GM21360 (cell line): Measurements from ENCODE around the gene PPP1R14D.
A peak's percentile ranks its signal among the peaks of the same experiment; 100 is the strongest.

Source experiments
- ATAC-seq: cut with Tn5 transposase; IDR thresholded peaks from one replicate; pipeline ENCODE4 v1.9.1; 2021; ENCODE audit warnings: mild to moderate bottlenecking, moderate library complexity; ENCODE audit not compliant: unreplicated experiment

PPP1R14D gene

DNA sequence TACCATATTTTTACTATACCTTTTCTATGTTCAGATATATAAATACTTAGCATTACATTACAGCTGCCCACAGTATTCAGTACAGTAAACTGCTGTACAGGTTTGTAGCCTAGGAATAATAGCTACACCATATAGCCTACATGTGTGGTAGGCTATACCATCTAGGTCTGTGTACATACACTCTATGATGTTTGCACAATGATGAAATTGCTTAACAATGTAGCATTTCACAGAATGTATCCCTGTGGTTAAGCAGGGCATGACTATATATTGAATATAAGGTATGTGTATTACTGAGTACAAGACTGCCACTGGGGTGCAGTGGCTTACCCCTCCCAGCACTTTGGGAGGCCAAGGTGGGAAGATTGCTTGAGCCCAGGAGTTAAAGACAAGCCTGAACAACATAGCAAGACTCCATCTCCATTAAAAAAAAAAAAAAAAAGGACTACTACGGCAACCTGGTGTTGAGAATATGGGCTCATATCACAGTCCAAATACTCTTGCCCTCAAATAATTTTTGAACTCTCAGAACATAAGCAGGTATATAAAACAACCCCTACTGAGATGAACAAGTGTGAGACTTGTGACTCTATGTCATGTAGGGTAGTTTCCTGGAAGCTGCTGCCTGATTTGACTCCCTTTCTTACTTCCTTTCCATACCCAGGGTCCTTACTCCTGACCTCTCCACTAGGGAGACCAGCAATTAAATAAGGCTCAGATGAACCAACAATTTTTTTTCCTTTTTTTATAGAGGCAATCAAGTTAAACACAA, 4.8 kb downstream of the PPP1R14D start:
- ATAC-seq = no peak

DNA sequence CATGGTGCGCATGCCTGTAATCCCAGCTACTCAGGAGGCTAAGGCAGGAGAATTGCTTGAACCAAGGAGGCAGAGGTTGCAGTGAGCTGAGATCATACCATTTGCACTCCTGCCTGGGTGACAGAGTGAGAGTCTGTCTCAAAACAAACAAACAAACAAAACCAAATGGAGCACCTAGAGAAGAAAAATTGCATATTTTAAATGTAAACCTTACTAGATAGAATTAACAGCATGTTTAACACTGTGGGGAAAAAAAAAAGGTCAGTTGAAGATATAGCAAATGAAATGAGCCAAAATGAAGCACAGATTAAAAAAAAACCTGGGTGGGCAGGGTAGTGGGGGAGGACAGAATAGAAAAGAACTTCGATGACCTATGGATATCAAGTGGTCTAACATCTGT, 7.3 kb downstream of the PPP1R14D start:
- no peak for ATAC-seq

DNA sequence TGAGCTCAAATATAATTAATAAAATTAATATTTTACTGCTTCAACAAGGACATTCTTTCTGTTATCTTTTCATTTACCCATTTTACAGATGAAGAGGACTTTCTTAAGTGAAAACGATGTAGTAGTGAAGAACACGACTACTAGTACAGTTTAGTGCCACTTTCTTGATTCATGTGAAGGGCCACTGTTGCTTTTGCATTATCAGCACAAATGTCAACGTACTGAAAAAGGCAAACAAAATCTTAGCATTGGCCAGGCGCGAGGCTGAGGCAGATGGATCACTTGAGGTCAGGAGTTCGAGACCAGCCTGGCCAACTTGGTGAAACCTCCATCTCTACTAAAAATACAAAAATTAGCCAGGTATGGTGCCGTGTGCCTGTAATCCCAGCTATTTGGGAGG, 9.5 kb downstream of the PPP1R14D start:
- ATAC-seq = no peak

DNA sequence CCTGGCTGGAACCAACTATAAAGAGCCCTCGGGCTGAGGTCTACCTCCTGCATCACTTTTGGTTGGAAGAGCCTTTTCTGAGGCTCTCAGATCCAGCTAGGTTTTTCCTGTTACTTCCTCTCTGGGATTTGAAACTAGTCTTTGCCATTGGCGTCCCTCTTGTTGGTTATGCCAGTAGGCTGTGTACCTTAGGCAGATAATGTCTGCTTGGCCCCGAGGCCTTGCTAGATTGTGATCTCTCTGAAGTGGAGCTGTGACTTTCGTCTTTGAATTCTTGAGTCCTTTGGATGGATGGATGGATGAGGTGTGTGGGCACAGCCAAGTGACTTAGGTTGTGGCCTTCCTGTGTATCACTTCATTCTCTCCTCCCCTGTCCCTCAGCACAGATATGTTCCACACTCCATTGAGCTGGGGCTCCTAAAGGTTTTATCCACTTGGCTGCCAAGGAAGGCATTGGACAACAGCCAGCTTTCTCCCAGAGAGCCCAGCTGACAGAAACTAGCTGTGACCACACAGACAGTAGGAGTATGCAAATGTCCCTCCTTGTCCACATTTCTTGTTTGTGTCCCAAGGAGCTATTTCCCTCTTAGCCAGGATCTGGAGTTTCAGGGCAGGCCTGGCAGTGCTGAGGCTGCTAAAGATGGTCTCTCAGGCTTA, 13.3 kb downstream of the PPP1R14D start:
- no peak for ATAC-seq

DNA sequence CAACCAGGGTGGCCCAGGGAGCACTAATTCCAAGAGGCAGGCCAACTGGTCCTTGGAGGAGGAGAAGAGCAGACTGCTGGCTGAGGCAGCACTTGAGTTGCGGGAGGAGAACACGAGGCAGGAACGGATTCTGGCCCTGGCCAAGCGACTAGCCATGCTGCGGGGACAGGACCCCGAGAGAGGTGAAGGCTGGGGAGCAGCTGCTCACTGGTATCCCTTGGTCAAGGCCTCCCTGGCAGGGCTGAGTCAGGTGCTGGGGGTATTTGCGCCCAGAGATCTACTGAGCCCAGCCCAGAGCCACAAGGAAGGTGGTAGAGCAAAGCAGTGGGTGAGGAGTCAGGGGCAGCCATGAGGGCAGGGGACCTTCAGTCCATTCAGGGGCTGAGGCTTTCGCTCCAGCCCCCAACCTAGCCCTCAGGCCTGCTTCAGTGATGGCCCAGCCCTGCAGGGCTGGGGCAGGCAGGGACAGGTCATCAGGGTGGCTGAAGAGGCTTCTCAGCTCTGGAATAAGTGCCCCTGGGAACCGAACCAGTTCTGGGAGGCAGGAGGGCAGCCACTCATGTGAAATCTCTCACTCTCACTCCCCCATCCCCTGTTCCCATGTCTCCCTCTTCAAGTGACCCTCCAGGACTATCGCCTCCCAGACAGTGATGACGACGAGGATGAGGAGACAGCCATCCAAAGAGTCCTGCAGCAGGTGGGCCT, 15.6 kb downstream of the PPP1R14D start:
- no peak for ATAC-seq

DNA sequence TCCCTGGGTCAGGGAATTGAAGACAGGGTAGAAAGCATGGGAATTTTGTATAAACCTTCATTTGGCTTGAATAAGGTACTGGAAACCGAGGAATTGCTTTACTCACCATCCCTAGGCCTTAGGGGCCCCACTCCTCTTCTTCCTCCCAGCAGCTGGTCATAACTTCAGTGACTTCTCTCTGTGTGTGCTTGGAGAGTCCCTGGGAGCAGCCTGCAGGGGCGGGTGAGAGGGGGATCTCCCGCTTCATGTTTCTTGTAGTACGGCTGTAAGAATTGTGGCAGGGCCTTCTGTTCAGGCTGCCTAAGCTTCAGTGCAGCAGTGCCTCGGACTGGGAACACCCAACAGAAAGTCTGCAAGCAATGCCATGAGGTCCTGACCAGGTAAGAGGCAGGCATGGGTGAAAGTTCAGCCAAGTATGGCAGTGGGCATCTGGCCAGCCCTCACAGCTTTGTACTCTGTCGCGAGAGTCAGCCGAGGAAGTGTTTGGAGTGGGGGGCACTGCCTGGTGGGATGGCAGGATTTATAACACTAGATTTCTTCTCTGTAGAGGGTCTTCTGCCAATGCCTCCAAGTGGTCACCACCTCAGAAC, 19.6 kb downstream of the PPP1R14D start:
- ATAC-seq = no peak

DNA sequence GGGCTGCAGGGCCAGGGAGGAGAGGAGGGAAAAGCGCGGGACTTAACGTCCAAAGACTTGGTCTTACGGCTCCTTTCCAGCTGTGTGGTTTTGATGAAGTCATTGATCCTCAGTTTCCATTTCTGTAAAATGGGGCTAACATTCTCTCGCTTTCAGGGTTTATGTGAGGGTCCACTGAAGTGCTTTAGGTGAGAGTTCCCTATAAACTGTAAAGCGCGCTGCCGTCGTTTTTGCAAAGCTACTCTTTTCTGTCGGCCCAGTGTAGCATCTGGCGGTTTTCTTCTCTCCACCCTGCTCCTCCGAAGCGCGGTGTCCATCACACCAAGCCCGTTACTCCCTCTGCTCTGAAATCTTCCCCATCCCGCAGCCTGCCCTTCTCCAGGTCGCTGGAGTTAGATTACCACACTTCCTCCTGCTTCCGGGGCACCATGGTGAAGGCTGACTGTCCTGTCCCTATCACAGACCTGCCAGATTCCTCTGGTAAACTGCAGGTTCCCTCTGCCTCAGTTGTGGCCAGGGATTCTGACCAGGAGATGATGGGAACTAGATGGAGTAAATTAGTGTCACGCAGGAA, 20.5 kb downstream of the PPP1R14D start:
- no peak for ATAC-seq

DNA sequence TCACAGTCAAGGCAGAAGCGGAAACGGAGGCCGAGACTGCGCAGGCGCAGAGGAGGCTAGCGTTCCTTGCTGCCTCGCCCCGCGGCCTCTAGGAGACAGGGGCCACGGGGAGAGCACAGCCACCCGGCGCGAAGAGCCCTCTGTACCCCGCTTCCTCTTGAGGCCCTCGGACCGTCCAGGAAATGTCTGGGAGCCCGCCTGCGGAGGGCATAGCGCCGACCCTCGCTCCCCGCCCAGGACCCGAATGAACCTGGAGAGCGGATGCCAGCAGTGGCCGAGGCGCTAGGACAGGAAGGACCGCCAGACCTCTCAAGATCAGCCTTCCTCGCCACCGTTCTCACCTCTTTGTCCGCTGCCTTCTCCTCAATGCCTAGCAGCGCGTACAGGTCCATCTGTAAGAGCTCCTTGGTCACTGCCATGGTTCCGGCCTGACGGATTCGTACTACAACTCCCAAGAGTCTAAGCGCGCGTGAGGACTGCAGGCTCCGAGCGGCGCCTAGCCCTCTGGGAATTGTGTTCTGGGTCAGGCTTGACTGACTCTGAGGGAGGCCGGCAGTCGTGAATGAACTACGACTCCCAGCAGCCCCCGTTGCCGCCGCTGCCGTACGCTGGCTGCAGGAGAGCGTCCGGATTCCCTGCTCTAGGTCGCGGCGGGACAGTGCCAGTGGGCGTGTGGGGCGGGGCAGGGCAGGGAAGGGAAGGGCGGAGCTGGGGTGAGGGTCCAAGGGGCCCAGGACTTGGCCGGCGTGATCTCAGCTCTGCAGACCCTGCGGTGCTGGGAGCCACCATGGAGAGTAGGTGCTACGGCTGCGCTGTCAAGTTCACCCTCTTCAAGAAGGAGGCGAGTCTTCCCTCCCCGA, 21.2 kb downstream of the PPP1R14D start, which contains the start of the genes DNAJC17 and ZFYVE19:
Gene DNAJC17, minus strand, starts transcription at position 446 of the 860 bp plus-strand sequence. Its CDS starts 27 bp downstream, at position 419.
Gene ZFYVE19, plus strand, starts transcription at position 62 of the 860 bp plus-strand sequence. Its CDS starts 501 bp downstream, at position 563.
- ATAC-seq = peak; percentile 81

DNA sequence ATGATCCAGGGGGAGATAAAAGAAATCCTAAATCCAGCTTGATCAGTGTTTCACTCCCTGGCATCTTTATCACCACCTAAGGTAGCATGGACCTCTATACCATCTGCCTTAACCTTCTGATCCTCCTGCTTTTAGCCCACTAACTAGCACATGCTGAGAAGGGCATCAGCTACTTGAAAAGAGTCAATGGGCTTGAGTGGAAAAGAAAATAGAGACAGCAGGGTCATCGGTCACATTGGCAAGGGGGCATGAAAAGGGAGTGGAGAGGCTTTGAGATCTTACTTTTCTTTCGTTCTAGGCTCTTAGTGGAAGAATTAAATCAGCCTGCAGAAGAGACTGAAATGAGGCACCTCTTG, 21.9 kb downstream of the PPP1R14D start:
- no peak for ATAC-seq

DNA sequence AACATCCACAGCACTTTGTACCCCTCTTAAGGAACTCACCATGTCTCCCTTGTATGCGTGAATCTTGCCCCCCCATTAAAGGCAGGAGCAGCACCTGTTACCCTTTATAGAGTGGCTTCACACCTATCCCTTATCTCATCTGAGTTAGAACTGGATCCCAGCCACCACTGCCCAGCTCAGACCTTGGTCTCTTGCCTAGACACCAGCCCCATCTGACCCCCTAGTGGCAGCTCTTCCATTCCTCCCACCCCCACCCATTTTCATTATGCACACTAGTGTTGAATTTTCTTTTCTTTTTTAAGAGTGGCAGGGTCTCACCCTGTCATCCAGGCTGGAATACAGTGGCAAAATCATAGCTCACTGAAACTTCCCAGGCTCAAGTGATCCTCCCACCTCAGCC, 24.8 kb downstream of the PPP1R14D start:
- no peak for ATAC-seq

DNA sequence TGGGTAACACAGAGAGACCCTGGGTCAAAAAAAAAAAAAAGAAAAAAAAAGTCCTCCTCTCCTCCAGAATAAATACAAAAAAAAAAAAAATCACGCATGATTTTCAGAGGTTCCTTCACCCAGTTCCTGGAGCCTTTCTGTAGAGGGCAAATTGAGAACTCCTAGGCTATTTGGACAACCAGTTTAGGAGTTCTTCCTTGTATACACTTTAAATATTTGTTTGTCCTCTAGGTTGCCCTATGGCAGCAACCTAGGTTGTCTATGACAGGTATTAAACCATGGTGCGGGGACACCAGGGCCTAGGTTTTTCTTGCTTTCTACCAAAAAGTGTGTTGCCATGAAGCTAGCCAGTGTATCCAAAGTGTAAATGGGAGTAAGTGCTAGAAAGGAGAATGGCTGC, 25.4 kb downstream of the PPP1R14D start:
- ATAC-seq = no peak

DNA sequence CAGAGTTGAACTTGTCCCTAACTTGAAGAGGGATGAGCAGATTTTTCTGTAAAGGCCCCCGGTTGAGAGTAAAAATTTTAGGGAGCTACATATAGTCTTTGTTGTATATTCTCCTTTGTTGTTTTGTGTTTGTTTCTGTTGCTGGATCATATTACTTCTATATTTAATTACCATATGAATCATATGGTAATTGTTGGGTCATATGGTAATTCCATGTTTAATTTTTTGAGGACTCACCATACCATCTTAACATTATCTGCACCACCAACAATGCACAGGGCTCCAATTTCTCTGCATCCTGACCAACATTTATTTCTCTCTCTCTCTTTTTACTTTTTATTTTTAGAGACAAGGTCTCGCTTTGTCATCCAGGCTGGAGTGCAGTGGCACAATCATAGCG, 29.0 kb downstream of the PPP1R14D start:
- no peak for ATAC-seq

DNA sequence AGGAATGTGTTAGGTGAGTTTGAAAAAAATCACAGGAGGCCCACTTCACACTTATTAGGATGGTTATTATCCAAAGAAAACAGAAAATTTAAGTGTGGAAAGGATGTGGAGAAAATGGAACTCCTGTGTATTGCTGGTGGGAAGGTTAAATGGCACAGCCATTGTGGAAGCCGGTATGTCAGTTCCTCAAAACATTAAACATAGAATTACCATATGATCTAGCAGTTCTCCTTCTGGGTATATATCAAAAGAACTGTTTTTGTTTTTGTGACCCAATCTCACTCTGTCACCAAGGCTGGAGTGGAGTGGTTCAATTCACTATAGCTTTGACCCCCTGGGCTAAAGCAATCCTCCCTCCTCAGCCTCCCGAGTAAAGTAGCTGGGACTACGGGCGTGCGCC, 32.0 kb downstream of the PPP1R14D start:
- ATAC-seq = no peak

DNA sequence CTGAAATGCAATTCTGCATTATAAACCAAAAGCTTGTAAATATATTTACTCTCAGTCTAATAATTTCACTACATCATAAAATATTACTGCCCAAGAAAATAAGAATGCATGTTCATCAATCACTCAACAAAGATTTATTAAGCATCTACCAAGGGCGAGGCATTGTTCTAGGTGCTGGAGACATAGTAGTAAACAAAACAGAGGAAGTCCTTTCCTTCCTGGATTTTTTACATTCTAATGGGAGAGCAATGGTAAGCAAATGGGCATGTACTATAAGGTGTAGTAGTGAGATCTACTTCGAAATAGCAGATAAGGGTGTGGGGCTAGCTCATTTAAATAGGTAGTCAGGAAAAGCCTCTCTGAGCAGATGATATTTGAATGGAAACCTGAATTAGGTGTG, 32.5 kb downstream of the PPP1R14D start:
- ATAC-seq = no peak

DNA sequence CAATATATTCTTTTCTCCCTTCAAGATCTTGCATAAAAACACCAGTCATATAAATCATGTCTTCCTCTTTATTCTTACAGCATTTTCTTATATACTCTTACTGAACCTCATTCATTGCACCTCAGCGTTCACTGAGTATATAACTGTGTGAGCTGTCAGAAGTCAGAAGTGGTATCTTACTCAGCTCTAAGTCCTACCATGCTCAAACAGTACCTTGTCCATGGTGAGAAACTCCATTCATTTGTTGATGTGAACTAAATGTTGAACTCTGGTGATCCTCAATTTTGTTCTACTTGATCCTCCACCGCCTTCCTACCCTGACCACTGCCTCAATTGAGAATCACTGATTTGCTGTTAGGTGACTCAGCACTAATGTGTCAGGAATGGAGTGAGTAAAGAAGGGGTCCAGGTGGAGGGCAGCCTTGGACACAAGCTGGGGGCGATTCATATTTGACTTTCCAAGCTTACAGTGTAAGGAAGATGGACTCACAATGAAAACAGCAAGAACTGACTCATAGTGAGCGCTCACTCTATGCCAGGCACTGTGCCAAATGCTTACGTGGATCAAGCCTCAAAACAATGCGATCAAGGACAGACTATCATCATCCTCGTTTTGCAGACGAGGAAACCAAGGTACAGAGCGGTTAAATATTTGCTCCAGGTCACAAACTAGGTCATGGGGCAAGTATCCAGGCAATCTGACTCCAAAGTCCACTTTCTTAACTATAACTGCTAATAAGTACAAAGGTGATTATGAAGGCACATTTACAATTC, 35.1 kb downstream of the PPP1R14D start:
- ATAC-seq = no peak

DNA sequence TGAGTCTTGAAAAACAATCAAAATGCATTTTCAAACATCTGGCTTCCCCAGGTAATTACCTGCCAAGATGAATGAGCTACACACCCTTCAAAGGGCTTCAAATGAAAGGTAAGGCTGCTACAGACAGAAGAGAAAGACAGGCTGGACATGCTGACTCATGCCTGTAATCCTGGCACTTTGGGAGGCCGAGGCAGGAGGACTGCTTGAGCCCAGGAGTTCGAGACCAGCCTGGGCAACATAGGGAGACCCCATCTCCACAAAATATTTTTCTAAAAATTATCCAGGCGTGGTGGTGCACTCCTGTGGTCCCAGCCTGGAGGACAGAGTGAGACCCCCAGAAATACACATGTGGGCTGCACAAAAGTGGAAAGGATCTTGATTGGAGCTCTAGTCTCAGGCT, 36.1 kb downstream of the PPP1R14D start:
- ATAC-seq = no peak

DNA sequence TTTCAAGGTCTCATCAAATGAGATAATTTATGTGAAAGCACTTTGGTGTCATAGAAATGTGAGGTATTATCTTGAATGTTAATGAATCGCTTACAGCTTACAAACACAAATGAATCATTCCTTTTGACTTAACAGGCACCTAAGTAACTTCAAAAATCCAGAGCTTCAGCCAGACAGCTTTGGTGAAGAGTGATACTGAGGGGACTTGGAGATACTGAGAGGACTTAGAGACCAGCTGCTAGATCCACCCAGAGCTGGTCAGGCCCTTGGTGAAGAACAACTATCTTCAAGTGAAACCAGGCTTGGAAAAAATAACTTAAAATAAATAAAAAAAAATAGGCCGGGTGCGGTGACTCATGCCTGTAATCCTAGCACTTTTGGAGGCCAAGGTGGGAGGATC, 37.8 kb downstream of the PPP1R14D start:
- ATAC-seq = no peak

DNA sequence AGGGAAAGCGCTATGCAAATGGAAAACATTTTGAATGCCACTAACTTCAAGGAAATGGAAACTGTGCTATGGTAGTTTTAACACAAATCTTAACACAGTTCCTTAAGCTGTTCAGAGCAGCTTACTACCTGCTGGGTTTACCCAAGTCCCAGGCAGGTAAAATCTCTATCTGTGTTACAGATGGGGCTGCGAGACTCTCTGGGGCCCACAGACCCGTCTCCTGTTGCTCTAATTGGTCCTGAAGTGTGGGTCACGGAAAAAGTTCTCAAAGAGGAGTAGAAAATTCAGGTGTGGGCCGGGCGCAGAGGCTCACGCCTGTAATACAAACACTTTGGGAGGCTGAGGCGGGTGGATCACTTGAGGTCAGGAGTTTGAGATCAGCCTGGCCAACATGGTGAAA, 38.5 kb downstream of the PPP1R14D start:
- no peak for ATAC-seq

DNA sequence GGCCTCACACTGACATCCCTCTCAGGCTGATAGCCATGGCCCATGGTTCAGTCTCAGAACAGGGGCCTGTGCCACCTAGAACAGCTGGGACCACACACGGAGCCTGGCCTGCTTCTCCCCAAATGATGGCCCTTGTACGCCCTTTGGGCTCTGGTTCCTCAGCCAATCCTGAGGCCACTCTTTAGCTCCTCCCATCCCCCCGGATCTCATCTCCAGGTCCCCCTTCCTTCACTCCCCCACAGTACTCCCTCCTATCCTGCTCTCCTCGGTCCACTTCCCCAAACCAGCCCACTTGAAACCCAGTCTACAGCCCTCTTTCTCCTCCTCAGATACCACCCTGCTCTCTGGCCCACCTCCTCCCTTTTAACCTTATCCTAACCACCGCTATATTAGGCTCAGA, 39.4 kb downstream of the PPP1R14D start:
- no peak for ATAC-seq
